Activated T-cell treated with anti-CD3 and anti-CD28 coated beads for 48 hours (primary cell): ENCODE measurements around the gene SPTBN4.
"Not testable (repeated sequence)": the region's sequence is repeated elsewhere in the genome, so short reads cannot be mapped to it uniquely, and the experiment has no call there.

Source experiments
- DNase-seq: peaks from one replicate; pipeline ENCODE4 v3.0.0-alpha.2; 2020; ENCODE audit warnings: low read depth

The SPTBN4 gene

DNA sequence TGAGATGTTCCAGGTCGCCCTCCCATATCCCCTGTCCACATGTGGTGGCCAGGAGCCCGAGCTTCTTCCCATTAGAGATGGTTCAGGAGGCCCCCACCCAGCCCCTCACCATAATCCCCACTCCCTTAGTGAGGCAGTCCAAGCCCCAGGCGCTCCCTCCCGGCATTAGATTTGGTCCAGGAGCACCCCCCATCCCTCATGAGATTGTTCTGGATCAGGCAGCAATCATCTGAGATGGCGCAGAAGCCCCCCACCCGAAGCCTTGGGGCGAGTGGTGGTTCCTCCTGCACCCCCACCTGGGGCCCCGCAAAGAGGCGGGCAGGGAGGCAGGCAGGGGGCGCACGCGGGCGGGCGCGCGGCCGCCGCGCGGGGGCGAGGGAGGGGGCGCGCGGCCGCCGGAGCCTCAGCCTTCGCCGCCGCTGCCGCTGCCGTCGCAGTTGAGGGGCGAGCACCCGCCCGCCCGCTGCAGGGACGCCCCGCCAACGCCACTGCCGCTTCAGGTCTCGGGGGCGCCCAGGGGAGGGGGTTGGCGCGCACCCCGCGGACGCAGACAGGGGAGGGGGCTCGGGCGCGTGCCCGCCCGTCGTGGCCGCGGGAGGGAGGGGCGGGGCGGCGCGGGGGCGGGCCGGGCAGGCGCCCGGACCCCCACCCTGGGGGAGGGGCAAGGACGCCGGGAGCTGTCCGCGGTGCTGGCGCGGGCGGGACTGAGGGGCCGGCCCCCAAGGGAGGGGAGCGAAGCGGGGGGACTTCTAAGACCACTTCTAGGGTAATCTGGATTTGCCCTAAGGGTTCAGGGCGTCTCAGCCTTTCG lies 63.5 kb downstream of the SPTBN4 start:
- DNase-seq: no peak

GRCh38 chr19:40533508-40533907 lies 66.7 kb downstream of the SPTBN4 start:
- DNase-seq: no peak

DNA sequence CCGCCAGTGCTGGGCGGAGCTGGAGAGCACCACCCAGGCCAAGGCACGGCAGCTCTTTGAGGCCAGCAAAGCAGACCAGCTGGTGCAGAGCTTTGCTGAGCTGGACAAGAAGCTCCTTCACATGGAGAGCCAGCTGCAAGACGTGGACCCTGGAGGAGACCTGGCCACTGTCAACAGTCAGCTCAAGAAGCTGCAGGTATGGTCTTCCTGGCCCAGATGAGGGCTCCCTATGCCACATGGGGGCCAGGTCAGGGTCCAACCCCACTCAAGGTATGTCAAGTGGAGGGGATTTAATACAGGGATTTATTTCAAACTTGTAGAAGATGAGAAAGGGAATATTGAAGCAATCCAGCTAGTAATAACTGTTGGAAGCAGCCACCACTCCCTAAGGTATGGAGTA lies 67.3 kb downstream of the SPTBN4 start:
- DNase-seq: no peak

DNA sequence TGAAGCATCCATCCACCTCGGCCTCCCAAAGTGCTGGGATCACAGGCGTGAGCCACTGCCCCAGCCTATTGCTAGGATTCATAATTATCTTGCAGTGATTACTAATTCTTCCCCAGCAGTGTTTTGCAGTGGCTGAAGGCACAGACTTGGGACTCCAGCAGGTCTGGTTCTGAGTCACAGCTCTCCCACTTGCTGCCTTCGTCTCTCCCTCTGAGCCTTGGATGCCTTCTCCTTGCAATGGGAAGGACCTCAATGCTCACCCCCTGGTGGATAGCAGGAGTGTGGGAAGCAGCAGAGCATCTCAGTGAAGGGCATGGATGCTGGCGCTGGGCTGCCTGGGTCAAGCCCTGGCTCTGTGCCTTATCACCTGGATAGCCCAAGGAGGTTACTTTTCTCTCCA lies 72.3 kb downstream of the SPTBN4 start:
- DNase-seq: no peak

DNA sequence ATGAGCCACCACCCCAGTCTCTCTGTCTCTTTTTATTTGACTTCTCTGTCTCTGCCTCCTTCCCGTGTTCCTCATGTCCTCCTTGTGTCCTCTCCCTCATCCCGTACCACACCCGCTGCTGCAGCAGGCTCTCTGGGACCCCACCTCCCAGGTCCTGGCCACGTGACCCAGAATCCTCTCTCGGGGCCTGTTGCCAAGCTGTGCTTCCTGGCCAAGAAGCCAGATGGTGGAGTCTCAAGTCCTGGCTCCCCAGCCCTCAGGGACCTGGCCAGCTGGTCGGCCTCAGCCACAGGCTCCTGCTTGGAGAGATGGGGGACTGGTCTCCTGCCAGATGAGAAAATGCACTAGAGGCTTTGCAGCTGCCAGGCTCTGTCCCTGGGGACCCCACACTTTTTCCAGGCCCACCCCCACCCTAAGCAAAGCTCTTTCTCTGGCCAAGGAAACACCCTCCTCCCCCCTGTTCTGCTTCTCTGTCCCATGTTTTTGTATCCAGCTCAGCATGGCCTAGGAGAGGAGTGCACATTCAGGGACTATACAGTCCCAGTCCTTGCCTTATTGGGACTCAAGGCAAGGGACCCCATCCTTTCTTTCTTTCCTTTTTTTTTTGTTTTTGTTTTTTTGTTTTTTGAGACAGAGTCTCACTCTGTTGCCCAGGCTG lies 75.5 kb downstream of the SPTBN4 start:
- DNase-seq: no peak

DNA sequence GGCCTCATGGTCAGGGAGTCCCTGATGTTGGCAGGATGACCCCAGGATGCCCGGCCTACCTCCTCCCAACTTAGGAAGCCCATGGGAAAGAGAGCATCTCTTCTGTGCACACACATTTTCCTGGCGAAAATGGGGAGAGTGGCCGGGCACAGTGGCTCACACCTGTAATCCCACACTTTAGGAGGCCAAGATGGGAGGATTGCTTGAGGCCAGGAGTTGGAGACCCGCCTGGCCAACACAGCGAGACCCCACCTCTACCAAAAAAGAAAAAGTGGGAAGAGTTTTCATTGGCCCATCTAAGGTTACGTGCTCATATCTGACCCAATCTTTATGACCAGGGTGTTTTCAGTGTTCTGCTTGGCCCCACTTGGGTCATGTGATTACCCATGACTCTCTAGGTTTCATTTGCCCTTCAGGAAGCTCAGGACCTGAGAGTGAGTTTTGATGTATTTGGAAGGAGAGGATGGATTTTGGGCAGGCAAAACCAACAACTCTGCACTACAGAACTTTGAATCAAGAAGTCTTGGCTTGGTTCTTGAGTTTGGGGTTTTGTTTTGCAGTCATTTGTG lies 76.3 kb downstream of the SPTBN4 start:
- no peak for DNase-seq

- not testable (repeated sequence) for DNase-seq
These were observed 79.5 kb downstream of the SPTBN4 start for GRCh38 chr19:40546153-40546841.

- not testable (repeated sequence) for DNase-seq
These were observed 80.4 kb downstream of the SPTBN4 start for GRCh38 chr19:40547190-40547589.

GRCh38 chr19:40547836-40548235 lies 81.0 kb downstream of the SPTBN4 start:
- DNase-seq: no peak

GRCh38 chr19:40549007-40549708 lies 82.4 kb downstream of the SPTBN4 start:
- peak; percentile 76 for DNase-seq

GRCh38 chr19:40550951-40551350 lies 84.2 kb downstream of the SPTBN4 start:
- DNase-seq: no peak

- no peak for DNase-seq
These were observed 86.0 kb downstream of the SPTBN4 start for GRCh38 chr19:40552848-40553247.

DNA sequence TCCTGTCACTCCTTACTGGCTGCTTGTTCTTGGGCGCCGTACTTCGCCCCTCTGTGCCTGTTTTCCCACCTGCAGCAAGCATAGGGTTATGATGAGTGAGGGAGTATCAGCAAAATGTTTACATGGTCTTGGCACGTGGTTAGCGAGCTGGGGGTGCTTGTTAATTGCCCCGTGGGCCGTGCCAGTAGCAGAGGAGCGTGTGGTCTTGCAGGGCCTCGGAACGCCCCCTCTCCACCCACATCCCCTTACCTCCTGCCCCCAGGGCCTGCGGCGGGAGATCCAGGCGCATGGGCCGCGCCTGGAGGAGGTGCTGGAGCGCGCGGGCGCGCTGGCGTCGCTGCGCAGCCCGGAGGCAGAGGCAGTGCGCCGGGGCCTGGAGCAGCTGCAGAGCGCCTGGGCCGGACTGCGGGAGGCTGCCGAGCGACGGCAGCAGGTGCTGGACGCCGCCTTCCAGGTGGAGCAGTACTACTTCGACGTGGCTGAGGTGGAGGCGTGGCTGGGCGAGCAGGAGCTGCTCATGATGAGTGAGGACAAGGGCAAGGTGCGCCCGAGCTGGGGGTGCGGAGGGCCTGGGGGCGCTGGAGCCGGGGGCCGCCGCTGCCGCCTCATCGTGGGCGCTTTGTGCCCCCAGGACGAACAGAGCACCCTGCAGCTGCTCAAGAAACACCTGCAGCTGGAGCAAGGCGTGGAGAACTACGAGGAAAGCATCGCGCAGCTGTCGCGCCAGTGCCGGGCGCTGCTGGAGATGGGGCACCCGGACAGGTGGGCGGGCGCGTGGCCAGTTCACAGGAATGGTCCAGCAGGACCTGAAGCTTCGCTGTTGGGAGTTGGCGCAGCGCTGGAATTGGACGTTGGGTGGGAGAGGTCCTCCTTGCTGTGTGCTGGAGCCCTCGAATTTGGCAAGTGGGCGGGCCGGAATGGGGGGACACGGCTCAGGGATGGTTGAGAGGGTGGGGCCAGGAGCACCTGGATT lies 87.4 kb downstream of the SPTBN4 start:
- DNase-seq: no peak

DNA sequence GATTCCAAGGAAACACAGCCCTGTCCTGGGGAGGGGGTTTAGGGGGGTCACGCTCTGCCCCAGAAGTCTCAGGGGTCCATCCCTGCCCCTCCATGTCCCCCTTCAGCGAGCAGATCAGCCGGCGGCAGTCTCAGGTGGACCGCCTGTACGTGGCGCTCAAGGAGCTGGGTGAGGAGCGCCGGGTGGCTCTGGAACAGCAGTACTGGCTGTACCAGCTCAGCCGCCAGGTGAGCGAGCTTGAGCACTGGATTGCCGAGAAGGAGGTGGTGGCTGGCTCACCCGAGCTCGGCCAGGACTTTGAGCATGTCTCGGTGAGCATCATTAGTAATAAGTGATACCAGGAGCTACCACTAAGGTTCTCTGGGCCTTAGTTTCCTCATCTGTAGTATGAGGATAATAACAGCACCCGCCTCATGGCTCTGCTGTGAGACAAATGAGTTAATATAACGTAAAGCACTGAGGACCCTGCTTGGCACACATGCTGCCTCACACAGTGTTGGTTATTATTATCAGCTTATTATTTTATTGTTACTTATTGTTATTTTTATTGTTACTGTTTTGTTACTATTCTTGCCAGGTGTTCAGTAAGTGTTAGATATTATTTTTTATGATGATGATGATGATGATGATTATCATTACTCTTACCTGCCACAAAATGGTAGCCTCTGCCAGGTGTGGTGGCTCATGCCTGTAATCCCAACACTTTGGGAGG lies 89.3 kb downstream of the SPTBN4 start:
- no peak for DNase-seq

- DNase-seq: no peak
These were observed 90.2 kb downstream of the SPTBN4 start for GRCh38 chr19:40556953-40557530.

- DNase-seq: no peak
These were observed 92.6 kb downstream of the SPTBN4 start for GRCh38 chr19:40559394-40559793.

- DNase-seq: no peak
These were observed 93.3 kb downstream of the SPTBN4 start for GRCh38 chr19:40560092-40560507.

- DNase-seq: no peak
These were observed 95.1 kb downstream of the SPTBN4 start for GRCh38 chr19:40561947-40562346.

- DNase-seq: not testable (repeated sequence)
These were observed 97.7 kb downstream of the SPTBN4 start for GRCh38 chr19:40564535-40564934.

DNA sequence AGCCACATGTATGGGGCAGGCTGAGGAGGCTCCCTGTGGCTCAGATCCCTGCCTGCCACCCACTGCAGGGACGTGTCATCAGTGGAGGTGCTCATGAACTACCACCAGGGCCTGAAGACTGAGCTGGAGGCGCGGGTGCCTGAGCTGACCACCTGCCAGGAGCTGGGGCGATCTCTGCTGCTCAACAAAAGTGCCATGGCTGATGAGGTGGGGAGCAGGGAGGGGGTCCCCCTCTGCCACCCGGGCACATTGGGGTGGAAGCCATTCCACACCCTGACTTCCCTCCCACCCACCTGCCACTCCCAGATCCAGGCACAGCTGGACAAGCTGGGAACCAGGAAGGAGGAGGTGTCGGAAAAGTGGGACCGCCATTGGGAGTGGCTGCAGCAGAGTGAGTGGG lies 98.6 kb downstream of the SPTBN4 start:
- DNase-seq: no peak
